Parathyroid adenoma (tissue), 2 donors: ENCODE data around the gene SSB.

Experiments
- H2AFZ ChIP-seq: fragments of 300-600 bp; sonication (generic); one replicate; pipeline ENCODE4 v1.7.0; 2017; ENCODE audit warnings: antibody characterized with exemption, mild to moderate bottlenecking
- H3K27ac ChIP-seq: fragments of 300-600 bp; sonication (generic); one replicate; pipeline ENCODE4 v1.7.0; 2017
- H3K27me3 ChIP-seq: fragments of 300-600 bp; sonication (generic); one replicate; pipeline ENCODE4 v1.7.0; 2017; ENCODE audit warnings: low read length; ENCODE audit not compliant: control insufficient read depth, insufficient read depth
- H3K36me3 ChIP-seq: fragments of 300-600 bp; sonication (generic); one replicate; pipeline ENCODE4 v1.7.0; 2017; ENCODE audit warnings: low read length; ENCODE audit not compliant: control insufficient read depth, insufficient read depth
- H3K4me1 ChIP-seq: fragments of 300-600 bp; sonication (generic); one replicate; pipeline ENCODE4 v1.7.0; 2017; ENCODE audit warnings: control low read depth
- H3K4me2 ChIP-seq: fragments of 300-600 bp; sonication (generic); one replicate; pipeline ENCODE4 v1.7.0; 2017; ENCODE audit warnings: low read length
- H3K4me3 ChIP-seq: fragments of 300-600 bp; sonication (generic); one replicate; pipeline ENCODE4 v1.7.0; 2017; ENCODE audit warnings: low read depth, low read length
- H3K79me2 ChIP-seq: fragments of 300-600 bp; sonication (generic); one replicate; pipeline ENCODE4 v1.7.0; 2017; ENCODE audit warnings: control low read depth
- H3K9ac ChIP-seq: fragments of 300-600 bp; sonication (generic); one replicate; pipeline ENCODE4 v1.7.0; 2017; ENCODE audit warnings: mild to moderate bottlenecking
- H3K9me3 ChIP-seq: fragments of 300-600 bp; sonication (generic); one replicate; pipeline ENCODE4 v1.7.0; 2017; ENCODE audit warnings: low read length; ENCODE audit not compliant: control insufficient read depth
- CTCF ChIP-seq: fragments of 300-600 bp; sonication (generic); IDR thresholded peaks from one replicate; pipeline ENCODE4 v1.7.0; 2017; ENCODE audit warnings: antibody characterized with exemption, mild to moderate bottlenecking
- donor health status: primary hyperparathyroidism.

Gene SSB

GRCh38 chr2:169778446-169778845, 20.2 kb upstream of the SSB start:
- H3K4me3 ChIP-seq = no peak overlapping the region
- H3K4me2 ChIP-seq = no peak overlapping the region
- TF ChIP-seq CTCF = no peak
- no peaks in the 10 kb centered on the region for H3K79me2 ChIP-seq
- H3K4me1 ChIP-seq = peaks cover 4% of the 10 kb centered on the region
- H3K27ac ChIP-seq = no peak overlapping the region
- no peaks in the 10 kb centered on the region for H3K27me3 ChIP-seq
- H3K9ac ChIP-seq = no peak overlapping the region
- H3K36me3 ChIP-seq = no peaks in the 10 kb centered on the region
- no peaks in the 10 kb centered on the region for H3K9me3 ChIP-seq
- no peak overlapping the region for H2AFZ ChIP-seq

GRCh38 chr2:169781249-169782013, 17.2 kb upstream of the SSB start:
- no peak for TF ChIP-seq CTCF
- no peaks in the 10 kb centered on the region for H3K79me2 ChIP-seq
- no peaks in the 10 kb centered on the region for H3K9me3 ChIP-seq
- H3K27ac ChIP-seq = no peak overlapping the region
- no peak overlapping the region for H3K4me2 ChIP-seq
- peaks cover 4% of the 10 kb centered on the region for H3K4me1 ChIP-seq
- H2AFZ ChIP-seq = no peak overlapping the region
- no peaks in the 10 kb centered on the region for H3K36me3 ChIP-seq
- H3K4me3 ChIP-seq = no peak overlapping the region
- H3K9ac ChIP-seq = no peak overlapping the region
- no peaks in the 10 kb centered on the region for H3K27me3 ChIP-seq

- no peaks in the 10 kb centered on the region for H3K4me1 ChIP-seq
- no peak overlapping the region for H3K4me3 ChIP-seq
- no peak overlapping the region for H3K9ac ChIP-seq
- no peak overlapping the region for H2AFZ ChIP-seq
- no peaks in the 10 kb centered on the region for H3K79me2 ChIP-seq
- no peaks in the 10 kb centered on the region for H3K36me3 ChIP-seq
- no peak overlapping the region for H3K27ac ChIP-seq
- no peaks in the 10 kb centered on the region for H3K9me3 ChIP-seq
- H3K4me2 ChIP-seq = no peak overlapping the region
- no peak for TF ChIP-seq CTCF
- no peaks in the 10 kb centered on the region for H3K27me3 ChIP-seq
These were observed 16.2 kb upstream of the SSB start for GRCh38 chr2:169782513-169782912.

GRCh38 chr2:169790581-169790980, 8.1 kb upstream of the SSB start:
- no peaks in the 10 kb centered on the region for H3K9me3 ChIP-seq
- H3K79me2 ChIP-seq = no peaks in the 10 kb centered on the region
- no peak overlapping the region for H3K9ac ChIP-seq
- H3K4me3 ChIP-seq = no peak overlapping the region
- no peak overlapping the region for H3K4me2 ChIP-seq
- TF ChIP-seq CTCF = no peak
- H3K4me1 ChIP-seq = no peaks in the 10 kb centered on the region
- no peak overlapping the region for H2AFZ ChIP-seq
- no peak overlapping the region for H3K27ac ChIP-seq
- H3K27me3 ChIP-seq = no peaks in the 10 kb centered on the region
- H3K36me3 ChIP-seq = no peaks in the 10 kb centered on the region

- peaks cover 3% of the 10 kb centered on the region for H3K4me1 ChIP-seq
- no peak overlapping the region for H3K9ac ChIP-seq
- no peaks in the 10 kb centered on the region for H3K9me3 ChIP-seq
- no peak overlapping the region for H3K27ac ChIP-seq
- H3K4me3 ChIP-seq = no peak overlapping the region
- no peaks in the 10 kb centered on the region for H3K27me3 ChIP-seq
- no peak overlapping the region for H3K4me2 ChIP-seq
- no peak overlapping the region for H2AFZ ChIP-seq
- peaks cover 6% of the 10 kb centered on the region for H3K79me2 ChIP-seq
- no peaks in the 10 kb centered on the region for H3K36me3 ChIP-seq
- no peak for TF ChIP-seq CTCF
These were observed 3.5 kb upstream of the SSB start for GRCh38 chr2:169795181-169795580.
